ENCODE results near the gene RCSD1. TPM values are rescaled to one million over a fixed set of nuclear protein-coding genes. Genes with fewer than 3 reads are reported as not detected.

RCSD1 gene
- total and polyA plus RNA-seq, 2 of the 4 experiments (the other 2 are of a cell fraction) = 0.03 TPM; not detected in 1

GRCh38 chr1:167644551-167644950, 14.5 kb downstream of the RCSD1 start:
- in situ Hi-C loops (cut with MboI; ENCODE audit: low sequenced_read_pairs) = no loop called here
- Histone ChIP-seq H3K18ac (ENCODE audit: low read depth, low read length) (no peak overlapping the region), H3K4me1 (ENCODE audit: control insufficient read depth, insufficient read depth, low read length) (no peaks in the 10 kb centered on the region), H3K9me3 (ENCODE audit: control insufficient read depth, insufficient read depth, low read length) (no peaks in the 10 kb centered on the region), H2BK20ac (ENCODE audit: low read depth, low read length) (no peak overlapping the region), H3K79me1 (ENCODE audit: low read depth in 1 of 2, low read length in 2 of 2) (no peaks in the 10 kb centered on the region), H2BK5ac (ENCODE audit: low read depth, low read length, poor library complexity, severe bottlenecking) (no peak overlapping the region), H4K20me1 (ENCODE audit: insufficient read depth, low read length) (no peaks in the 10 kb centered on the region), H3K27me3 (ENCODE audit: control insufficient read depth, insufficient read depth, low read length) (peaks cover 20% of the 10 kb centered on the region), H3K36me3 (ENCODE audit: control insufficient read depth, insufficient read depth, low read length) (no peaks in the 10 kb centered on the region), H4K8ac (ENCODE audit: low read depth in 2 of 2, low read length in 2 of 2) (no peak overlapping the region), H3K4me2 (ENCODE audit: low read depth, low read length) (no peak overlapping the region), H2BK15ac (ENCODE audit: low read depth, low read length) (no peak overlapping the region), H3K56ac (ENCODE audit: extremely low read depth, insufficient read depth, low read length) (no peak overlapping the region), H3K4me3 (ENCODE audit: insufficient read depth, low read depth, low read length) (no peak overlapping the region), H2AK9ac (replicated peaks; ENCODE audit: low read depth, low read length, poor library complexity) (no peak overlapping the region), H2AK5ac (ENCODE audit: low read depth, low read length) (no peak overlapping the region), H3K27ac (ENCODE audit: insufficient read depth, low read length) (no peak overlapping the region), H2AFZ (replicated peaks; ENCODE audit: low read length, poor library complexity) (no peak overlapping the region), H3K9me1 (ENCODE audit: insufficient read depth, low read length) (no peaks in the 10 kb centered on the region), H3K23ac (ENCODE audit: low read depth, low read length) (no peak overlapping the region), H2BK120ac (ENCODE audit: low read depth, low read length) (no peak overlapping the region), H3K9ac (ENCODE audit: low read depth, low read length) (no peak overlapping the region), H3K14ac (replicated peaks; ENCODE audit: low read depth, low read length) (no peak overlapping the region), H4K91ac (ENCODE audit: insufficient read depth, low read depth, low read length) (no peak overlapping the region), H4K5ac (ENCODE audit: low read depth, low read length) (no peak overlapping the region), H3K4ac (ENCODE audit: low read depth, low read length) (no peak overlapping the region)
- ChIA-PET POLR2A (ENCODE audit: unreplicated experiment) (no interaction called here), CTCF (no interaction called here)
- no peak for ATAC-seq (ENCODE audit: low read depth)
- BruUV-seq (replicated peaks) = no TSS peak
- no CpG with 5 or more reads among the region's 4 CpGs for WGBS, 2 experiments (ENCODE audit: extremely low coverage in 2 of 2, insufficient read length in 1 of 2)
- dilution Hi-C loops (cut with HindIII; ENCODE audit: low sequenced_read_pairs, unreplicated experiment) = no loop called here
- intact Hi-C loops (cut with micrococcal nuclease) = no loop called here
- no peak for DNase-seq
- TF ChIP-seq CTCF (conservative IDR thresholded peaks at IDR 0.05; ENCODE audit: low read depth, low read length) (no peak), CEBPB (IDR thresholded peaks at IDR 0.05; ENCODE audit: low read depth, low read length) (no peak), RCOR1 (IDR thresholded peaks at IDR 0.05; ENCODE audit: insufficient replicate concordance, low read length) (no peak), MXI1 (IDR thresholded peaks at IDR 0.05; ENCODE audit: borderline replicate concordance, low read depth, low read length) (no peak), NFE2L2 (IDR thresholded peaks at IDR 0.05; ENCODE audit: low read depth, low read length) (no peak), FOS (IDR thresholded peaks at IDR 0.05; ENCODE audit: low read depth, low read length) (no peak), SMC3 (IDR thresholded peaks at IDR 0.05; ENCODE audit: low read depth, low read length) (no peak), MAFK (IDR thresholded peaks at IDR 0.05; ENCODE audit: low read depth, low read length) (no peak), MAZ (IDR thresholded peaks at IDR 0.05; ENCODE audit: borderline replicate concordance, low read depth, low read length) (no peak), BHLHE40 (IDR thresholded peaks at IDR 0.05; ENCODE audit: low read depth, low read length) (no peak), USF2 (IDR thresholded peaks at IDR 0.05; ENCODE audit: low read depth, low read length) (no peak)
- TF ChIP-seq, protein P1, sequence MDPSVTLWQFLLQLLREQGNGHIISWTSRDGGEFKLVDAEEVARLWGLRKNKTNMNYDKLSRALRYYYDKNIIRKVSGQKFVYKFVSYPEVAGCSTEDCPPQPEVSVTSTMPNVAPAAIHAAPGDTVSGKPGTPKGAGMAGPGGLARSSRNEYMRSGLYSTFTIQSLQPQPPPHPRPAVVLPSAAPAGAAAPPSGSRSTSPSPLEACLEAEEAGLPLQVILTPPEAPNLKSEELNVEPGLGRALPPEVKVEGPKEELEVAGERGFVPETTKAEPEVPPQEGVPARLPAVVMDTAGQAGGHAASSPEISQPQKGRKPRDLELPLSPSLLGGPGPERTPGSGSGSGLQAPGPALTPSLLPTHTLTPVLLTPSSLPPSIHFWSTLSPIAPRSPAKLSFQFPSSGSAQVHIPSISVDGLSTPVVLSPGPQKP (IDR thresholded peaks at IDR 0.05; ENCODE audit: borderline replicate concordance, low read depth, low read length) = no peak

All from IMR-90 (cell line).